Neuronal stem cell (in vitro differentiated cells): Measurements from ENCODE around the gene POLR2C.

Experiments used
- DNase-seq: peaks from one replicate; pipeline ENCODE4 v3.0.0-alpha.2; 2013; ENCODE audit warnings: low spot score
- H2AFZ ChIP-seq: one replicate; pipeline ENCODE4 v1.6.1; 2013; ENCODE audit warnings: mild to moderate bottlenecking, low read length, inconsistent platforms
- H2AK5ac ChIP-seq: 2 replicates; pipeline ENCODE4 v1.6.1; 2013; ENCODE audit warnings: low read depth, mild to moderate bottlenecking, inconsistent platforms, low read length, moderate library complexity, mixed read lengths
- H2BK120ac ChIP-seq: 2 replicates; pipeline ENCODE4 v1.6.1; 2013; ENCODE audit warnings: low read depth, mild to moderate bottlenecking, inconsistent platforms, low read length, moderate library complexity, mixed read lengths
- H2BK12ac ChIP-seq: one replicate; pipeline ENCODE4 v1.6.1; 2013; ENCODE audit warnings: low read length, inconsistent platforms
- H2BK15ac ChIP-seq: 2 replicates; pipeline ENCODE4 v1.6.1; 2013; ENCODE audit warnings: mild to moderate bottlenecking, low read length, inconsistent platforms, mixed read lengths
- H2BK5ac ChIP-seq: one replicate; pipeline ENCODE4 v1.6.1; 2013; ENCODE audit warnings: inconsistent platforms, mild to moderate bottlenecking, low read length, moderate library complexity
- H3K14ac ChIP-seq: one replicate; pipeline ENCODE4 v1.6.1; 2013; ENCODE audit warnings: low read length, inconsistent platforms
- H3K18ac ChIP-seq: 2 replicates; pipeline ENCODE4 v1.6.1; 2013; ENCODE audit warnings: low read length, inconsistent platforms
- H3K23ac ChIP-seq: 2 replicates; pipeline ENCODE4 v1.6.1; 2013; ENCODE audit warnings: low read depth, mild to moderate bottlenecking, mixed read lengths, low read length, inconsistent platforms; ENCODE audit not compliant: poor library complexity
- H3K27ac ChIP-seq: replicated peaks from 3 replicates; pipeline ENCODE4 v1.5.1; 2013; ENCODE audit warnings: low read length, inconsistent platforms
- H3K27me3 ChIP-seq, 3 experiments: 2 replicates each; pipeline ENCODE4 v1.6.1; 2013; ENCODE audit warnings: low read length in 3 of 3, mild to moderate bottlenecking in 2 of 3, inconsistent platforms in 1 of 3, low read depth in 1 of 3, mixed read lengths in 1 of 3, moderate library complexity in 1 of 3; ENCODE audit not compliant: control insufficient read depth in 3 of 3, insufficient read depth in 3 of 3
- H3K36me3 ChIP-seq, 2 donors: replicated peaks in 1 of 2; 2 replicates each; pipeline ENCODE4 v1.6.1; 2013; ENCODE audit warnings: low read length in 2 of 2; ENCODE audit not compliant: control insufficient read depth in 2 of 2, insufficient read depth in 2 of 2
- H3K4ac ChIP-seq: 2 replicates; pipeline ENCODE4 v1.6.1; 2013; ENCODE audit warnings: inconsistent platforms, mild to moderate bottlenecking, low read length, moderate library complexity
- H3K4me1 ChIP-seq, 2 donors: 1 replicate in 1 of 2; 2 replicates in 1 of 2; pipeline ENCODE4 v1.6.1; 2013; ENCODE audit warnings: low read length in 2 of 2, low read depth in 1 of 2; ENCODE audit not compliant: control insufficient read depth in 2 of 2, insufficient read depth in 1 of 2
- H3K4me2 ChIP-seq: one replicate; pipeline ENCODE4 v1.6.1; 2013; ENCODE audit warnings: mild to moderate bottlenecking, low read length, inconsistent platforms; ENCODE audit not compliant: insufficient read depth, poor library complexity, severe bottlenecking
- H3K4me3 ChIP-seq, 2 donors: 2 replicates each; pipeline ENCODE4 v1.5.1; 2013; ENCODE audit warnings: low read length in 2 of 2, mild to moderate bottlenecking in 2 of 2, inconsistent platforms in 1 of 2, moderate library complexity in 1 of 2
- H3K79me1 ChIP-seq: one replicate; pipeline ENCODE4 v1.6.1; 2013; ENCODE audit warnings: low read depth, mild to moderate bottlenecking, inconsistent platforms, low read length, moderate library complexity
- H3K9ac ChIP-seq: one replicate; pipeline ENCODE4 v1.6.1; 2013; ENCODE audit warnings: mild to moderate bottlenecking, low read depth, low read length, inconsistent platforms; ENCODE audit not compliant: poor library complexity
- H3K9me3 ChIP-seq, 2 donors: replicated peaks in 1 of 2; 2 replicates each; pipeline versions ENCODE3 to v1.6.1; 2013; ENCODE audit warnings: low read length in 2 of 2, mild to moderate bottlenecking in 2 of 2, inconsistent platforms in 1 of 2, low read depth in 1 of 2, mixed read lengths in 1 of 2, moderate library complexity in 1 of 2; ENCODE audit not compliant: control insufficient read depth in 2 of 2, insufficient read depth in 1 of 2
- H4K8ac ChIP-seq: one replicate; pipeline ENCODE4 v1.6.1; 2013; ENCODE audit warnings: low read depth, mild to moderate bottlenecking, inconsistent platforms, low read length, moderate library complexity
- H4K91ac ChIP-seq: one replicate; pipeline ENCODE4 v1.6.1; 2013; ENCODE audit warnings: low read length, low read depth, mild to moderate bottlenecking, inconsistent platforms; ENCODE audit not compliant: poor library complexity
- WGBS, 2 donors: extraction: QIAGEN DNeasy Blood & Tissue Kit; methylation state at CpG; one replicate each; pipeline ENCODE4 v1.1.7; 2013; ENCODE audit warnings: missing lambda C conversion rate in 2 of 2, mixed read lengths in 1 of 2; ENCODE audit not compliant: insufficient read length in 2 of 2, insufficient replicate concordance in 1 of 2; ENCODE audit errors: extremely low coverage in 2 of 2; 5-methylcytosine and 5-hydroxymethylcytosine counted together

The POLR2C gene

GRCh38 chr16:57510016-57510871 is 47.8 kb downstream of the POLR2C start:
- Histone ChIP-seq H3K4me1 (peaks cover 4 to 22% of the 10 kb centered on the region in 2 donors), H4K8ac (no peak overlapping the region)
- DNase-seq: no peak

GRCh38 chr16:57512296-57513001 is 50.0 kb downstream of the POLR2C start:
- no peak overlapping the region for H4K8ac ChIP-seq
- no peak overlapping the region for H2AFZ ChIP-seq
- no peak overlapping the region for H2AK5ac ChIP-seq
- H3K23ac ChIP-seq: no peak overlapping the region
- H3K4me2 ChIP-seq: no peak overlapping the region
- no peaks in the 10 kb centered on the region for H3K79me1 ChIP-seq
- H3K36me3 ChIP-seq: peaks cover 4 to 6% of the 10 kb centered on the region in 2 donors
- H3K4ac ChIP-seq: no peak overlapping the region
- no peak overlapping the region for H3K14ac ChIP-seq
- no peak overlapping the region for H3K27ac ChIP-seq
- DNase-seq: no peak
- H3K9ac ChIP-seq: no peak overlapping the region
- H3K18ac ChIP-seq: no peak overlapping the region
- H4K91ac ChIP-seq: no peak overlapping the region
- H3K27me3 ChIP-seq: peaks cover 0 to under 1% (median 0%) of the 10 kb centered on the region in 3 experiments
- no peak overlapping the region for H2BK15ac ChIP-seq
- no peak overlapping the region for H2BK12ac ChIP-seq
- no peak overlapping the region for H3K4me3 ChIP-seq
- H3K9me3 ChIP-seq: no peaks in the 10 kb centered on the region
- peaks cover 4 to 22% of the 10 kb centered on the region in 2 donors for H3K4me1 ChIP-seq
- WGBS, 2 donors: no CpG with 5 or more reads among the region's 23 CpGs
- H2BK5ac ChIP-seq: no peak overlapping the region
- H2BK120ac ChIP-seq: no peak overlapping the region

More at GRCh38 chr16:57510016-57510871, 47.8 kb downstream of the POLR2C start:
- H2BK120ac ChIP-seq: no peak overlapping the region
- H4K91ac ChIP-seq: no peak overlapping the region
- H3K9ac ChIP-seq: peak overlapping the region; percentile 9
- no peak overlapping the region for H3K14ac ChIP-seq
- peaks cover 4 to 5% of the 10 kb centered on the region in 2 donors for H3K36me3 ChIP-seq
- H3K4ac ChIP-seq: no peak overlapping the region
- H2BK5ac ChIP-seq: no peak overlapping the region
- WGBS, 2 donors: no CpG with 5 or more reads among the region's 10 CpGs
- no peak overlapping the region for H3K23ac ChIP-seq
- peak overlapping the region; percentile 72 for H3K18ac ChIP-seq
- H3K27ac ChIP-seq: no peak overlapping the region
- H2AFZ ChIP-seq: peak overlapping the region; percentile 84
- no peaks in the 10 kb centered on the region for H3K79me1 ChIP-seq
- H2BK12ac ChIP-seq: no peak overlapping the region
- H3K27me3 ChIP-seq: peaks cover 0 to 12% (median 0%) of the 10 kb centered on the region in 3 experiments
- H3K4me2 ChIP-seq: no peak overlapping the region
- H2AK5ac ChIP-seq: peak overlapping the region; percentile 58
- H3K9me3 ChIP-seq: no peaks in the 10 kb centered on the region
- H2BK15ac ChIP-seq: no peak overlapping the region
- H3K4me3 ChIP-seq: no peak overlapping the region

GRCh38 chr16:57513371-57514102 is 51.1 kb downstream of the POLR2C start:
- H3K9ac ChIP-seq: no peak overlapping the region
- no peak overlapping the region for H2BK120ac ChIP-seq
- H3K36me3 ChIP-seq: peaks cover 7 to 15% of the 10 kb centered on the region in 2 donors
- H3K27me3 ChIP-seq: no peaks in the 10 kb centered on the region
- no peak overlapping the region for H3K14ac ChIP-seq
- H3K18ac ChIP-seq: no peak overlapping the region
- H3K79me1 ChIP-seq: no peaks in the 10 kb centered on the region
- H2AFZ ChIP-seq: no peak overlapping the region
- H4K8ac ChIP-seq: no peak overlapping the region
- DNase-seq: no peak
- H3K4me1 ChIP-seq: peaks cover 2 to 13% of the 10 kb centered on the region in 2 donors
- H3K27ac ChIP-seq: no peak overlapping the region
- H2BK5ac ChIP-seq: no peak overlapping the region
- no peak overlapping the region for H2BK12ac ChIP-seq
- no CpG with 5 or more reads among the region's 14 CpGs for WGBS, 2 donors
- H2AK5ac ChIP-seq: no peak overlapping the region
- H3K4me2 ChIP-seq: no peak overlapping the region
- no peak overlapping the region for H3K4me3 ChIP-seq
- H3K4ac ChIP-seq: no peak overlapping the region
- no peak overlapping the region for H3K23ac ChIP-seq
- H3K9me3 ChIP-seq: no peaks in the 10 kb centered on the region
- H2BK15ac ChIP-seq: no peak overlapping the region
- no peak overlapping the region for H4K91ac ChIP-seq
